ENCODE measurements around the gene ZNF396. TPM values are rescaled to one million over a fixed set of nuclear protein-coding genes. Genes with fewer than 3 reads are reported as not detected.

Gene ZNF396
- total and polyA plus RNA-seq, 9 of the 15 experiments (the other 6 are each of a cell fraction or from before 2014, with no cell fraction given) = 0.73 to 2.3 (median 1.9) TPM

DNA sequence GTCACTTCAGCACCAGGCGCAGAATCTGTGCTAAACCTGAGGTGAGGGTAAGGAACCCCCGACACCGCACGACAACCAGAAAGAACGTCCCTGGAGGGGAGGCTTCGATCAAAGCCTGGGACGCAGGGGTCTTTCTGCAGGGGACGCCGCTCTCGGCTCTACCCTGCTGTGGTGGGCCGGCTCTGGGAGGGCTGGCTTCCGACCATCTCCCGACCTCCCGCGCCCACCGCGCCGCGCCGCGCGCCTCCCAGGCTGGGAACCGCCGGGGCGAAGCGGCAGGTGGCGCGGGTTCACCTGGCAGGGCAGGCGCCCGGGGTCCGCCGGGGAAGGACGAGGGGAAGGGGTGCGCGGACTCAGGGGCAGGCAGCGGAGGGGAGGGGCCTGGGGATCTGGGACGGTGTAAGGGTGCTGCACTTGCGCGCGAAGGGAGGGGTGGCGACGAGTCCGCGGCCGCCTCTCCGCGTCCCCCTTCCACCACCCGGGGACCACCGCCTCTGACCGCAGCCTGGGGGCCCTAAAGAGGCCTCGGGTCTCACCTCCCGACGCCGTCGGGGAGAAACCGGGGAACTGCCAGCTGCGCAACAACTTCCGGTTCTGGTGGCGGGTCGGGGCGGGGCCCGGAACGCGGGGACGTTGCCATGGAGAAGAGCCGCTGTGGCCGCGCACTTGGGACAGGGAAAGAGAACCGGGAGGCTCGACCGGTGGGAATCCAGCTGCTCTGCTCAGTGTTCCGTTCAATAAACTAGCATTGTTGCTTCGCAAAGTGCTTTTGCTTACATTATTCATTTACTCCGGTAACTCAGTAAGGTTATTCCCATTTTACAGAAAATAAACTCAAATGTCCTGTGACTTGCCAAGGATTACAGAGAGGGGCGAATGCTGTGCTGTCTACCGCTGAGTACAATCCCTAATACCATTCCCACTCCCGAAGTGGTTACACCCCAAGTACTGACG, at the start of gene ZNF396 (continued):
- TF ChIP-seq, protein P1, sequence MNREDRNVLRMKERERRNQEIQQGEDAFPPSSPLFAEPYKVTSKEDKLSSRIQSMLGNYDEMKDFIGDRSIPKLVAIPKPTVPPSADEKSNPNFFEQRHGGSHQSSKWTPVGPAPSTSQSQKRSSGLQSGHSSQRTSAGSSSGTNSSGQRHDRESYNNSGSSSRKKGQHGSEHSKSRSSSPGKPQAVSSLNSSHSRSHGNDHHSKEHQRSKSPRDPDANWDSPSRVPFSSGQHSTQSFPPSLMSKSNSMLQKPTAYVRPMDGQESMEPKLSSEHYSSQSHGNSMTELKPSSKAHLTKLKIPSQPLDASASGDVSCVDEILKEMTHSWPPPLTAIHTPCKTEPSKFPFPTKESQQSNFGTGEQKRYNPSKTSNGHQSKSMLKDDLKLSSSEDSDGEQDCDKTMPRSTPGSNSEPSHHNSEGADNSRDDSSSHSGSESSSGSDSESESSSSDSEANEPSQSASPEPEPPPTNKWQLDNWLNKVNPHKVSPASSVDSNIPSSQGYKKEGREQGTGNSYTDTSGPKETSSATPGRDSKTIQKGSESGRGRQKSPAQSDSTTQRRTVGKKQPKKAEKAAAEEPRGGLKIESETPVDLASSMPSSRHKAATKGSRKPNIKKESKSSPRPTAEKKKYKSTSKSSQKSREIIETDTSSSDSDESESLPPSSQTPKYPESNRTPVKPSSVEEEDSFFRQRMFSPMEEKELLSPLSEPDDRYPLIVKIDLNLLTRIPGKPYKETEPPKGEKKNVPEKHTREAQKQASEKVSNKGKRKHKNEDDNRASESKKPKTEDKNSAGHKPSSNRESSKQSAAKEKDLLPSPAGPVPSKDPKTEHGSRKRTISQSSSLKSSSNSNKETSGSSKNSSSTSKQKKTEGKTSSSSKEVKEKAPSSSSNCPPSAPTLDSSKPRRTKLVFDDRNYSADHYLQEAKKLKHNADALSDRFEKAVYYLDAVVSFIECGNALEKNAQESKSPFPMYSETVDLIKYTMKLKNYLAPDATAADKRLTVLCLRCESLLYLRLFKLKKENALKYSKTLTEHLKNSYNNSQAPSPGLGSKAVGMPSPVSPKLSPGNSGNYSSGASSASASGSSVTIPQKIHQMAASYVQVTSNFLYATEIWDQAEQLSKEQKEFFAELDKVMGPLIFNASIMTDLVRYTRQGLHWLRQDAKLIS (CRISPR knock-in tag; IDR thresholded peaks at IDR 0.05) = no peak
- TF ChIP-seq ZZZ3 (IDR thresholded peaks at IDR 0.05) (no peak), BCOR (IDR thresholded peaks at IDR 0.05) (no peak), MBD2 (IDR thresholded peaks at IDR 0.05; ENCODE audit: borderline replicate concordance, low read depth) (no peak), ASH1L (IDR thresholded peaks at IDR 0.05; ENCODE audit: borderline replicate concordance, low read depth, partially characterized antibody) (no peak), TAL1 (IDR thresholded peaks at IDR 0.05) (no peak), KDM2B (CRISPR knock-in tag; IDR thresholded peaks at IDR 0.05) (no peak), HDAC2 (IDR thresholded peaks at IDR 0.05) (peak; percentile 66), ZNF253 (CRISPR knock-in tag; conservative IDR thresholded peaks at IDR 0.05) (no peak), PHF21A (IDR thresholded peaks at IDR 0.05; ENCODE audit: borderline replicate concordance, low read depth) (no peak)
- TF ChIP-seq, protein P2, sequence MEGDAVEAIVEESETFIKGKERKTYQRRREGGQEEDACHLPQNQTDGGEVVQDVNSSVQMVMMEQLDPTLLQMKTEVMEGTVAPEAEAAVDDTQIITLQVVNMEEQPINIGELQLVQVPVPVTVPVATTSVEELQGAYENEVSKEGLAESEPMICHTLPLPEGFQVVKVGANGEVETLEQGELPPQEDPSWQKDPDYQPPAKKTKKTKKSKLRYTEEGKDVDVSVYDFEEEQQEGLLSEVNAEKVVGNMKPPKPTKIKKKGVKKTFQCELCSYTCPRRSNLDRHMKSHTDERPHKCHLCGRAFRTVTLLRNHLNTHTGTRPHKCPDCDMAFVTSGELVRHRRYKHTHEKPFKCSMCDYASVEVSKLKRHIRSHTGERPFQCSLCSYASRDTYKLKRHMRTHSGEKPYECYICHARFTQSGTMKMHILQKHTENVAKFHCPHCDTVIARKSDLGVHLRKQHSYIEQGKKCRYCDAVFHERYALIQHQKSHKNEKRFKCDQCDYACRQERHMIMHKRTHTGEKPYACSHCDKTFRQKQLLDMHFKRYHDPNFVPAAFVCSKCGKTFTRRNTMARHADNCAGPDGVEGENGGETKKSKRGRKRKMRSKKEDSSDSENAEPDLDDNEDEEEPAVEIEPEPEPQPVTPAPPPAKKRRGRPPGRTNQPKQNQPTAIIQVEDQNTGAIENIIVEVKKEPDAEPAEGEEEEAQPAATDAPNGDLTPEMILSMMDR (IDR thresholded peaks at IDR 0.05 in 2 of 3, conservative IDR thresholded peaks at IDR 0.05 in 1 of 3; ENCODE audit: insufficient read depth in 2 of 3, low read depth in 1 of 3, low read length in 3 of 3) = no peak; a peak in 1 of 6 replicates
- TF ChIP-seq, protein P3, sequence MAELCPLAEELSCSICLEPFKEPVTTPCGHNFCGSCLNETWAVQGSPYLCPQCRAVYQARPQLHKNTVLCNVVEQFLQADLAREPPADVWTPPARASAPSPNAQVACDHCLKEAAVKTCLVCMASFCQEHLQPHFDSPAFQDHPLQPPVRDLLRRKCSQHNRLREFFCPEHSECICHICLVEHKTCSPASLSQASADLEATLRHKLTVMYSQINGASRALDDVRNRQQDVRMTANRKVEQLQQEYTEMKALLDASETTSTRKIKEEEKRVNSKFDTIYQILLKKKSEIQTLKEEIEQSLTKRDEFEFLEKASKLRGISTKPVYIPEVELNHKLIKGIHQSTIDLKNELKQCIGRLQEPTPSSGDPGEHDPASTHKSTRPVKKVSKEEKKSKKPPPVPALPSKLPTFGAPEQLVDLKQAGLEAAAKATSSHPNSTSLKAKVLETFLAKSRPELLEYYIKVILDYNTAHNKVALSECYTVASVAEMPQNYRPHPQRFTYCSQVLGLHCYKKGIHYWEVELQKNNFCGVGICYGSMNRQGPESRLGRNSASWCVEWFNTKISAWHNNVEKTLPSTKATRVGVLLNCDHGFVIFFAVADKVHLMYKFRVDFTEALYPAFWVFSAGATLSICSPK (IDR thresholded peaks at IDR 0.05; ENCODE audit: borderline replicate concordance) = no peak
- TF ChIP-seq, protein P4, sequence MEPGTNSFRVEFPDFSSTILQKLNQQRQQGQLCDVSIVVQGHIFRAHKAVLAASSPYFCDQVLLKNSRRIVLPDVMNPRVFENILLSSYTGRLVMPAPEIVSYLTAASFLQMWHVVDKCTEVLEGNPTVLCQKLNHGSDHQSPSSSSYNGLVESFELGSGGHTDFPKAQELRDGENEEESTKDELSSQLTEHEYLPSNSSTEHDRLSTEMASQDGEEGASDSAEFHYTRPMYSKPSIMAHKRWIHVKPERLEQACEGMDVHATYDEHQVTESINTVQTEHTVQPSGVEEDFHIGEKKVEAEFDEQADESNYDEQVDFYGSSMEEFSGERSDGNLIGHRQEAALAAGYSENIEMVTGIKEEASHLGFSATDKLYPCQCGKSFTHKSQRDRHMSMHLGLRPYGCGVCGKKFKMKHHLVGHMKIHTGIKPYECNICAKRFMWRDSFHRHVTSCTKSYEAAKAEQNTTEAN (CRISPR knock-in tag; IDR thresholded peaks at IDR 0.05) = no peak
- TF ChIP-seq, protein P5, sequence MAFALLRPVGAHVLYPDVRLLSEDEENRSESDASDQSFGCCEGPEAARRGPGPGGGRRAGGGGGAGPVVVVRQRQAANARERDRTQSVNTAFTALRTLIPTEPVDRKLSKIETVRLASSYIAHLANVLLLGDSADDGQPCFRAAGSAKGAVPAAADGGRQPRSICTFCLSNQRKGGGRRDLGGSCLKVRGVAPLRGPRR (CRISPR knock-in tag; IDR thresholded peaks at IDR 0.05) = no peak
- TF ChIP-seq, protein P6, sequence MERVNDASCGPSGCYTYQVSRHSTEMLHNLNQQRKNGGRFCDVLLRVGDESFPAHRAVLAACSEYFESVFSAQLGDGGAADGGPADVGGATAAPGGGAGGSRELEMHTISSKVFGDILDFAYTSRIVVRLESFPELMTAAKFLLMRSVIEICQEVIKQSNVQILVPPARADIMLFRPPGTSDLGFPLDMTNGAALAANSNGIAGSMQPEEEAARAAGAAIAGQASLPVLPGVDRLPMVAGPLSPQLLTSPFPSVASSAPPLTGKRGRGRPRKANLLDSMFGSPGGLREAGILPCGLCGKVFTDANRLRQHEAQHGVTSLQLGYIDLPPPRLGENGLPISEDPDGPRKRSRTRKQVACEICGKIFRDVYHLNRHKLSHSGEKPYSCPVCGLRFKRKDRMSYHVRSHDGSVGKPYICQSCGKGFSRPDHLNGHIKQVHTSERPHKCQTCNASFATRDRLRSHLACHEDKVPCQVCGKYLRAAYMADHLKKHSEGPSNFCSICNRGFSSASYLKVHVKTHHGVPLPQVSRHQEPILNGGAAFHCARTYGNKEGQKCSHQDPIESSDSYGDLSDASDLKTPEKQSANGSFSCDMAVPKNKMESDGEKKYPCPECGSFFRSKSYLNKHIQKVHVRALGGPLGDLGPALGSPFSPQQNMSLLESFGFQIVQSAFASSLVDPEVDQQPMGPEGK (CRISPR knock-in tag; IDR thresholded peaks at IDR 0.05; ENCODE audit: borderline replicate concordance) = no peak

All from K562 (cell line).